ENCODE results near the gene RDX. TPM values are rescaled to one million over a fixed set of nuclear protein-coding genes. Genes with fewer than 3 reads are reported as not detected.

The RDX gene
- polyA plus RNA-seq, 2 of the 4 experiments (the other 2 are of a cell fraction): 158 to 183 TPM

GRCh38 chr11:110182886-110183285 is 113.5 kb downstream of the RDX start:
- 59% methylated on average over 5 of the region's 5 CpGs for WGBS (ENCODE audit: missing lambda C conversion rate)
- DNase-seq (ENCODE audit: low read depth in 1 of 2, low spot score in 1 of 2) (no peak), ATAC-seq (peak in 1 of 2 experiments; percentile 33; a peak in 3 of 6 replicates), FAIRE-seq (no peak)
- H3K4me1 ChIP-seq: peaks cover 24% of the 10 kb centered on the region; the same call in 2 of the 3 replicates
- no peak overlapping the region for H3K4me3 ChIP-seq
- H3K9me3 ChIP-seq: no peaks in the 10 kb centered on the region
- TF ChIP-seq EHF (CRISPR knock-in tag; IDR thresholded peaks at IDR 0.05): no peak
- no peak for TF ChIP-seq HOXB13 (CRISPR knock-in tag; IDR thresholded peaks at IDR 0.05; ENCODE audit: low read depth)
- no peak for TF ChIP-seq CBX8 (IDR thresholded peaks at IDR 0.05)
- no peak for TF ChIP-seq EP300 (IDR thresholded peaks at IDR 0.05)
- TF ChIP-seq ESRRA (IDR thresholded peaks at IDR 0.05; ENCODE audit: borderline replicate concordance, low read length): no peak
- no peak for TF ChIP-seq HOXA7 (CRISPR knock-in tag; IDR thresholded peaks at IDR 0.05)
- no peak for TF ChIP-seq USF2 (IDR thresholded peaks at IDR 0.05)
- no peak for TF ChIP-seq TFCP2L1 (CRISPR knock-in tag; IDR thresholded peaks at IDR 0.05)
- TF ChIP-seq FOXS1 (CRISPR knock-in tag; IDR thresholded peaks at IDR 0.05): no peak
- TF ChIP-seq SREBF2 (IDR thresholded peaks at IDR 0.05): no peak
- TF ChIP-seq REST (IDR thresholded peaks at IDR 0.05): no peak
- TF ChIP-seq PBX3 (IDR thresholded peaks at IDR 0.05): no peak
- TF ChIP-seq GATA3 (IDR thresholded peaks at IDR 0.05; ENCODE audit: borderline replicate concordance): no peak
- no peak for TF ChIP-seq HMGXB4 (CRISPR knock-in tag; IDR thresholded peaks at IDR 0.05; ENCODE audit: borderline replicate concordance)
- TF ChIP-seq BHLHE40 (IDR thresholded peaks at IDR 0.05; ENCODE audit: low read depth, low read length): no peak
- TF ChIP-seq MYC (IDR thresholded peaks at IDR 0.05; ENCODE audit: borderline replicate concordance, low read length): no peak
- TF ChIP-seq POLR2AphosphoS2 (conservative IDR thresholded peaks at IDR 0.05; ENCODE audit: low read length): no peak
- TF ChIP-seq TP53 (CRISPR knock-in tag; IDR thresholded peaks at IDR 0.05): no peak
- H3K27ac ChIP-seq: peak overlapping the region; percentile 61 to 68; a peak in 4 of 6 replicates
- CTCF ChIA-PET: interaction anchor here (1.3 kb wide), 1 partner anchor 9 kb away, joined by 5 read pairs; no protein-coding TSS in a partner anchor
- H3K4me2 ChIP-seq: peak overlapping the region; percentile 7; the same call in 1 of the 3 replicates
- POLR2A ChIA-PET: no interaction called here

- Histone ChIP-seq H3K9me3 (no peaks in the 10 kb centered on the region), H3K4me2 (no peak overlapping the region), H3K4me1 (peaks cover 38% of the 10 kb centered on the region), H3K27ac (peak overlapping the region; percentile 8 to 69; a peak in 3 of 6 replicates), H3K4me3 (no peak overlapping the region)
- 80% methylated on average over 4 of the region's 4 CpGs for WGBS (ENCODE audit: missing lambda C conversion rate)
- no peak for DNase-seq (ENCODE audit: low read depth in 1 of 2, low spot score in 1 of 2)
- no peak for ATAC-seq
- ChIA-PET POLR2A (no interaction called here), CTCF (no interaction called here)
- TF ChIP-seq HMGXB4 (CRISPR knock-in tag; IDR thresholded peaks at IDR 0.05; ENCODE audit: borderline replicate concordance) (no peak), EHF (CRISPR knock-in tag; IDR thresholded peaks at IDR 0.05) (no peak)
- no peak for FAIRE-seq
Measured at GRCh38 chr11:110179064-110179463, 117.3 kb downstream of the RDX start.

Data from A549 (cell line).